IMR-90 (cell line): ENCODE measurements around the gene PLEKHF1. TPM values are rescaled to one million over a fixed set of nuclear protein-coding genes. Genes with fewer than 3 reads are reported as not detected.

ENCODE experiments used
- ATAC-seq: fragments of 200-7000 bp; cut with Tn5 transposase; 2 replicates; pipeline ENCODE4 v1.9.1; 2020; ENCODE audit warnings: low read depth, mild to moderate bottlenecking, moderate library complexity
- BruUV-seq: library from RNA; stranded (reverse); fragments of 400-500 nt; replicated peaks from 2 replicates; lab custom pipeline; 2021; lab: Mats Ljungman, UMichigan
- CTCF ChIA-PET: fragments of 300-600 bp; formaldehyde crosslinking; extraction: SDS; loops from one replicate; lab custom pipeline; 2021; ENCODE audit warnings: antibody characterized with exemption; lab: Yijun Ruan, JAX
- POLR2A ChIA-PET: fragments of 300-600 bp; sonication (Branson Sonifier 250); formaldehyde crosslinking; loops from one replicate; lab custom pipeline; 2022; ENCODE audit warnings: antibody characterized with exemption; ENCODE audit not compliant: unreplicated experiment; lab: Charles Lee
- DNase-seq: peaks from one replicate; pipeline ENCODE4 v3.0.0; 2013
- H2AFZ ChIP-seq: replicated peaks from 2 replicates; pipeline ENCODE3; 2013; ENCODE audit warnings: low read length, mild to moderate bottlenecking; ENCODE audit not compliant: poor library complexity
- H2AK5ac ChIP-seq: 2 replicates; pipeline ENCODE4 v1.6.1; 2013; ENCODE audit warnings: low read depth, low read length, inconsistent platforms
- H2AK9ac ChIP-seq: replicated peaks from 2 replicates; pipeline ENCODE3; 2013; ENCODE audit warnings: mild to moderate bottlenecking, low read depth, low read length, moderate library complexity; ENCODE audit not compliant: poor library complexity
- H2BK120ac ChIP-seq: 2 replicates; pipeline ENCODE4 v1.6.1; 2013; ENCODE audit warnings: low read depth, low read length, inconsistent platforms
- H2BK15ac ChIP-seq: 3 replicates; pipeline ENCODE4 v1.6.1; 2013; ENCODE audit warnings: low read depth, low read length, inconsistent platforms
- H2BK20ac ChIP-seq: 2 replicates; pipeline ENCODE4 v1.6.1; 2013; ENCODE audit warnings: low read depth, mild to moderate bottlenecking, inconsistent platforms, low read length, moderate library complexity
- H2BK5ac ChIP-seq: 2 replicates; pipeline ENCODE4 v1.6.1; 2013; ENCODE audit warnings: mild to moderate bottlenecking, low read depth, low read length, inconsistent platforms; ENCODE audit not compliant: poor library complexity, severe bottlenecking
- H3K14ac ChIP-seq: replicated peaks from 2 replicates; pipeline ENCODE4 v1.6.1; 2013; ENCODE audit warnings: low read depth, low read length, inconsistent platforms
- H3K18ac ChIP-seq: 2 replicates; pipeline ENCODE4 v1.6.1; 2013; ENCODE audit warnings: low read depth, low read length, control low read depth
- H3K23ac ChIP-seq: 2 replicates; pipeline ENCODE4 v1.6.1; 2013; ENCODE audit warnings: low read depth, low read length, inconsistent platforms
- H3K27ac ChIP-seq: 2 replicates; pipeline ENCODE4 v1.5.1; 2013; ENCODE audit warnings: mild to moderate bottlenecking, control low read depth, low read length; ENCODE audit not compliant: insufficient read depth
- H3K27me3 ChIP-seq: 2 replicates; pipeline ENCODE4 v1.6.1; 2013; ENCODE audit warnings: low read length; ENCODE audit not compliant: control insufficient read depth, insufficient read depth
- H3K36me3 ChIP-seq: 2 replicates; pipeline ENCODE4 v1.6.1; 2013; ENCODE audit warnings: low read length, mixed read lengths; ENCODE audit not compliant: control insufficient read depth, insufficient read depth
- H3K4ac ChIP-seq: 2 replicates; pipeline ENCODE4 v1.6.1; 2013; ENCODE audit warnings: low read depth, low read length, inconsistent platforms
- H3K4me1 ChIP-seq: 2 replicates; pipeline ENCODE4 v1.6.1; 2013; ENCODE audit warnings: low read length, mixed read lengths; ENCODE audit not compliant: control insufficient read depth, insufficient read depth
- H3K4me2 ChIP-seq: 2 replicates; pipeline ENCODE4 v1.6.1; 2013; ENCODE audit warnings: low read depth, mild to moderate bottlenecking, control low read depth, low read length, moderate library complexity
- H3K4me3 ChIP-seq: 2 replicates; pipeline ENCODE4 v1.5.1; 2013; ENCODE audit warnings: low read depth, mild to moderate bottlenecking, control low read depth, low read length, moderate library complexity; ENCODE audit not compliant: insufficient read depth
- H3K56ac ChIP-seq: 2 replicates; pipeline ENCODE4 v1.6.1; 2013; ENCODE audit warnings: low read length, inconsistent platforms; ENCODE audit not compliant: insufficient read depth; ENCODE audit errors: extremely low read depth
- H3K79me1 ChIP-seq, 2 experiments: 2 replicates each; pipeline ENCODE4 v1.6.1; 2013; ENCODE audit warnings: low read length in 2 of 2, inconsistent platforms in 1 of 2, low read depth in 1 of 2
- H3K9ac ChIP-seq: 2 replicates; pipeline ENCODE4 v1.6.1; 2013; ENCODE audit warnings: low read depth, low read length, control low read depth
- H3K9me1 ChIP-seq: 2 replicates; pipeline ENCODE4 v1.6.1; 2013; ENCODE audit warnings: low read length, inconsistent platforms; ENCODE audit not compliant: insufficient read depth
- H3K9me3 ChIP-seq: 2 replicates; pipeline ENCODE4 v1.6.1; 2013; ENCODE audit warnings: low read length; ENCODE audit not compliant: control insufficient read depth, insufficient read depth
- H4K20me1 ChIP-seq: 2 replicates; pipeline ENCODE4 v1.6.1; 2013; ENCODE audit warnings: low read length, inconsistent platforms; ENCODE audit not compliant: insufficient read depth
- H4K5ac ChIP-seq: 2 replicates; pipeline ENCODE4 v1.6.1; 2013; ENCODE audit warnings: mild to moderate bottlenecking, low read depth, low read length, control low read depth
- H4K8ac ChIP-seq, 2 experiments: 2 replicates each; pipeline ENCODE4 v1.6.1; 2013; ENCODE audit warnings: low read depth in 2 of 2, low read length in 2 of 2, control low read depth in 1 of 2, inconsistent platforms in 1 of 2
- H4K91ac ChIP-seq: 2 replicates; pipeline ENCODE4 v1.6.1; 2013; ENCODE audit warnings: low read depth, low read length, inconsistent platforms; ENCODE audit not compliant: insufficient read depth
- BHLHE40 ChIP-seq: fragments of 150-350 bp; IDR thresholded peaks from 2 replicates; pipeline ENCODE4 v1.6.1; 2016; ENCODE audit warnings: mild to moderate bottlenecking, low read depth, low read length
- CEBPB ChIP-seq: IDR thresholded peaks from 2 replicates; pipeline ENCODE4 v1.6.1; 2012; ENCODE audit warnings: low read depth, low read length, improper control_type of control experiment
- CHD1 ChIP-seq: IDR thresholded peaks from 2 replicates; pipeline ENCODE4 v1.6.1; 2012; ENCODE audit warnings: low read depth, low read length, improper control_type of control experiment
- FOS ChIP-seq: fragments of 150-350 bp; IDR thresholded peaks from 2 replicates; pipeline ENCODE4 v1.6.1; 2016; ENCODE audit warnings: low read depth, low read length
- MAFK ChIP-seq: IDR thresholded peaks from 2 replicates; pipeline ENCODE4 v1.6.1; 2012; ENCODE audit warnings: low read depth, low read length, improper control_type of control experiment
- MAZ ChIP-seq: IDR thresholded peaks from 2 replicates; pipeline ENCODE4 v1.6.1; 2012; ENCODE audit warnings: low read depth, mild to moderate bottlenecking, low read length, improper control_type of control experiment, moderate library complexity, borderline replicate concordance
- MXI1 ChIP-seq: IDR thresholded peaks from 2 replicates; pipeline ENCODE4 v1.6.1; 2012; ENCODE audit warnings: low read depth, mild to moderate bottlenecking, low read length, moderate library complexity, borderline replicate concordance
- NFE2L2 ChIP-seq: fragments of 150-350 bp; IDR thresholded peaks from 2 replicates; pipeline ENCODE4 v1.6.1; 2016; ENCODE audit warnings: low read depth, mild to moderate bottlenecking, low read length
- POLR2A ChIP-seq: IDR thresholded peaks from 2 replicates; pipeline ENCODE4 v1.6.1; 2012; ENCODE audit warnings: mild to moderate bottlenecking, low read depth, low read length
- RAD21 ChIP-seq: IDR thresholded peaks from 2 replicates; pipeline ENCODE4 v1.6.1; 2012; ENCODE audit warnings: low read length, improper control_type of control experiment
- RCOR1 ChIP-seq: IDR thresholded peaks from 2 replicates; pipeline ENCODE4 v1.6.1; 2012; ENCODE audit warnings: mild to moderate bottlenecking, low read length, improper control_type of control experiment; ENCODE audit not compliant: insufficient replicate concordance
- RFX5 ChIP-seq: IDR thresholded peaks from 2 replicates; pipeline ENCODE4 v1.8.0; 2012; ENCODE audit warnings: low read depth, mild to moderate bottlenecking, low read length, moderate library complexity
- SMC3 ChIP-seq: fragments of 150-350 bp; IDR thresholded peaks from 2 replicates; pipeline ENCODE4 v1.6.1; 2016; ENCODE audit warnings: low read depth, mild to moderate bottlenecking, antibody characterized with exemption, low read length, moderate library complexity
- WGBS, 2 experiments: methylation state at CpG; one replicate each; pipeline versions ENCODE4 v1.1.5 to v1.1.7; 2013; ENCODE audit warnings: missing lambda C conversion rate in 2 of 2; ENCODE audit not compliant: insufficient read length in 1 of 2; ENCODE audit errors: extremely low coverage in 2 of 2; 5-methylcytosine and 5-hydroxymethylcytosine counted together
- dilution Hi-C: fragments of 300-500 bp; cut with HindIII; formaldehyde crosslinking; loops from one replicate; pipeline ENCODE4 v1.14.3; 2018; ENCODE audit warnings: low sequenced_read_pairs; ENCODE audit not compliant: unreplicated experiment
- in situ Hi-C: fragments of 300-500 bp; cut with MboI; formaldehyde crosslinking; loops from 3 replicates; pipeline ENCODE4 v1.14.3; 2019; ENCODE audit warnings: low sequenced_read_pairs, inconsistent platforms, mixed read lengths
- intact Hi-C: fragments of 100-400 bp; cut with micrococcal nuclease; formaldehyde crosslinking; loops from 2 replicates; pipeline ENCODE4 v1.10.0; 2022
- polyA plus RNA-seq, 3 experiments: library from polyadenylated mRNA; depleted of rRNA; stranded (reverse); fragments of >200 nt; gene quantifications; 2 replicates each; pipeline ENCODE4 v1.2.3, GENCODE V29; 2012; ENCODE audit warnings: low replicate concordance in 1 of 3
- total RNA-seq: library from RNA; depleted of rRNA; stranded (reverse); fragments of >200 nt; gene quantifications from 2 replicates; pipeline ENCODE4 v1.2.3, GENCODE V29; 2012
- TF ChIP-seq, protein P1 (sequence below): fragments of 150-350 bp; IDR thresholded peaks from 2 replicates; pipeline ENCODE4 v1.6.1; 2017; ENCODE audit warnings: mild to moderate bottlenecking, antibody characterized with exemption, low read length, low read depth
- TF ChIP-seq, protein P2 (sequence below): fragments of 150-350 bp; IDR thresholded peaks from 2 replicates; pipeline ENCODE4 v1.6.1; 2016; ENCODE audit warnings: low read depth, mild to moderate bottlenecking, low read length, moderate library complexity, borderline replicate concordance
- TF ChIP-seq, protein P3 (sequence below): conservative IDR thresholded peaks from 2 replicates; pipeline ENCODE4 v1.5.1; 2012; ENCODE audit warnings: mild to moderate bottlenecking, low read depth, low read length, improper control_type of control experiment

Gene PLEKHF1
- total and polyA plus RNA-seq, 2 of the 4 experiments (the other 2 are of a cell fraction): 5.0 to 6.6 TPM

DNA sequence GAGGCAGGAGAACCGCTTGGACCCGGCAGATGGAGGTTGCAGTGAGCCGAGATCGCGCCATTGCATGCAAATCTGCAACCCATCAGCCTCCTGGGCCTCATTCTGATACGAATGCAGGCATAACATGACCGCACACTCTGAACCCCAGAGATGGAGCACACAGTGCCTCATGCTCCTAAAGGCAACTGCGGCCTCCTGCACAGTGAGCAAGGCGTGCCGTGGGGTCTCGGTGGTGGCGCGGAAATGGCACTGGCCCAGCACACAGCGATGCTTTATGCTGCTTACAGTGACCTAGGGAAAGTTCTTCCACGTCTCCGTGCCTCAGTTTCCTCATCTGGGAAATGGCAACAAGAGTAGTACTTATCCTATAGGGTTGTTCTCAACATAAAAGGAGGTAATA is 51.8 kb downstream of the PLEKHF1 start:
- no peak overlapping the region for H4K91ac ChIP-seq
- TF ChIP-seq MXI1 (no peak), NFE2L2 (no peak), MAFK (no peak), FOS (no peak), CHD1 (no peak), POLR2A (no peak), SMC3 (no peak), RCOR1 (no peak), CEBPB (no peak), RFX5 (no peak), RAD21 (no peak), MAZ (no peak), BHLHE40 (no peak)
- TF ChIP-seq, protein P1, sequence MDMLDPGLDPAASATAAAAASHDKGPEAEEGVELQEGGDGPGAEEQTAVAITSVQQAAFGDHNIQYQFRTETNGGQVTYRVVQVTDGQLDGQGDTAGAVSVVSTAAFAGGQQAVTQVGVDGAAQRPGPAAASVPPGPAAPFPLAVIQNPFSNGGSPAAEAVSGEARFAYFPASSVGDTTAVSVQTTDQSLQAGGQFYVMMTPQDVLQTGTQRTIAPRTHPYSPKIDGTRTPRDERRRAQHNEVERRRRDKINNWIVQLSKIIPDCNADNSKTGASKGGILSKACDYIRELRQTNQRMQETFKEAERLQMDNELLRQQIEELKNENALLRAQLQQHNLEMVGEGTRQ: no peak
- TF ChIP-seq, protein P2, sequence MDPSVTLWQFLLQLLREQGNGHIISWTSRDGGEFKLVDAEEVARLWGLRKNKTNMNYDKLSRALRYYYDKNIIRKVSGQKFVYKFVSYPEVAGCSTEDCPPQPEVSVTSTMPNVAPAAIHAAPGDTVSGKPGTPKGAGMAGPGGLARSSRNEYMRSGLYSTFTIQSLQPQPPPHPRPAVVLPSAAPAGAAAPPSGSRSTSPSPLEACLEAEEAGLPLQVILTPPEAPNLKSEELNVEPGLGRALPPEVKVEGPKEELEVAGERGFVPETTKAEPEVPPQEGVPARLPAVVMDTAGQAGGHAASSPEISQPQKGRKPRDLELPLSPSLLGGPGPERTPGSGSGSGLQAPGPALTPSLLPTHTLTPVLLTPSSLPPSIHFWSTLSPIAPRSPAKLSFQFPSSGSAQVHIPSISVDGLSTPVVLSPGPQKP: no peak
- TF ChIP-seq, protein P3, sequence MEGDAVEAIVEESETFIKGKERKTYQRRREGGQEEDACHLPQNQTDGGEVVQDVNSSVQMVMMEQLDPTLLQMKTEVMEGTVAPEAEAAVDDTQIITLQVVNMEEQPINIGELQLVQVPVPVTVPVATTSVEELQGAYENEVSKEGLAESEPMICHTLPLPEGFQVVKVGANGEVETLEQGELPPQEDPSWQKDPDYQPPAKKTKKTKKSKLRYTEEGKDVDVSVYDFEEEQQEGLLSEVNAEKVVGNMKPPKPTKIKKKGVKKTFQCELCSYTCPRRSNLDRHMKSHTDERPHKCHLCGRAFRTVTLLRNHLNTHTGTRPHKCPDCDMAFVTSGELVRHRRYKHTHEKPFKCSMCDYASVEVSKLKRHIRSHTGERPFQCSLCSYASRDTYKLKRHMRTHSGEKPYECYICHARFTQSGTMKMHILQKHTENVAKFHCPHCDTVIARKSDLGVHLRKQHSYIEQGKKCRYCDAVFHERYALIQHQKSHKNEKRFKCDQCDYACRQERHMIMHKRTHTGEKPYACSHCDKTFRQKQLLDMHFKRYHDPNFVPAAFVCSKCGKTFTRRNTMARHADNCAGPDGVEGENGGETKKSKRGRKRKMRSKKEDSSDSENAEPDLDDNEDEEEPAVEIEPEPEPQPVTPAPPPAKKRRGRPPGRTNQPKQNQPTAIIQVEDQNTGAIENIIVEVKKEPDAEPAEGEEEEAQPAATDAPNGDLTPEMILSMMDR: no peak
- H2BK15ac ChIP-seq: no peak overlapping the region
- no peak overlapping the region for H2AFZ ChIP-seq
- H2BK120ac ChIP-seq: no peak overlapping the region
- ATAC-seq: no peak
- H3K14ac ChIP-seq: no peak overlapping the region
- H2BK20ac ChIP-seq: no peak overlapping the region
- no peak overlapping the region for H3K27ac ChIP-seq
- no peaks in the 10 kb centered on the region; the same call in 1 of the 2 replicates for H3K9me1 ChIP-seq
- H3K9ac ChIP-seq: no peak overlapping the region
- H3K23ac ChIP-seq: no peak overlapping the region
- no peaks in the 10 kb centered on the region; the same call in 1 of the 2 replicates for H4K20me1 ChIP-seq
- H3K36me3 ChIP-seq: peaks cover 2% of the 10 kb centered on the region
- H3K9me3 ChIP-seq: no peaks in the 10 kb centered on the region
- 90% methylated on average over 14 of the region's 16 CpGs; no CpG with 5 or more reads in 1 of the 2 experiments for WGBS, 2 experiments
- no peak overlapping the region for H2BK5ac ChIP-seq
- H3K4me2 ChIP-seq: no peak overlapping the region
- no peak for DNase-seq
- no peak overlapping the region for H2AK9ac ChIP-seq
- no peak overlapping the region for H2AK5ac ChIP-seq
- POLR2A ChIA-PET: interaction anchor here (1.0 to 1.1 kb wide), 2 partner anchors 106 to 111 kb away, joined by 3 read pairs; partner anchors contain the start of gene POP4
- no TSS peak for BruUV-seq
- H3K4me1 ChIP-seq: peaks cover 6% of the 10 kb centered on the region
- in situ Hi-C loops: no loop called here
- intact Hi-C loops: loop anchor here (2.0 kb wide), 1 partner anchor 54 kb away; no protein-coding TSS in a partner anchor
- dilution Hi-C loops: no loop called here
- H4K5ac ChIP-seq: no peak overlapping the region
- H3K56ac ChIP-seq: no peak overlapping the region
- CTCF ChIA-PET: interaction anchor here (1.0 to 1.7 kb wide), 17 partner anchors 9 to 303 kb away, joined by 3 to 46 read pairs (median 4); partner anchors contain the start of gene POP4
- H3K18ac ChIP-seq: no peak overlapping the region
- H4K8ac ChIP-seq: no peak overlapping the region
- no peak overlapping the region for H3K4me3 ChIP-seq
- peaks cover 18 to 35% of the 10 kb centered on the region in 2 experiments for H3K79me1 ChIP-seq
- H3K27me3 ChIP-seq: no peaks in the 10 kb centered on the region; the same call in 1 of the 2 replicates
- no peak overlapping the region for H3K4ac ChIP-seq
